NCI-H2107 treated with DMSO at 0.1 percent for 48 hours (cell line): ENCODE data around the gene AKR1C4.
"Not testable (repeated sequence)": the region's sequence is repeated elsewhere in the genome, so short reads cannot be mapped to it uniquely, and the experiment has no call there.

Experiments
- DNase-seq: peaks from one replicate; lab custom pipeline; 2025; ENCODE audit not compliant: unreplicated experiment; lab: John Stamatoyannopoulos, UW

AKR1C4 gene

GRCh38 chr10:5196702-5197113 is at the start of gene AKR1C4:
TSS of gene AKR1C4 (plus strand) at chr10:5196837. CDS start at chr10:5196868, 31 bp downstream.
- DNase-seq: no peak

DNA sequence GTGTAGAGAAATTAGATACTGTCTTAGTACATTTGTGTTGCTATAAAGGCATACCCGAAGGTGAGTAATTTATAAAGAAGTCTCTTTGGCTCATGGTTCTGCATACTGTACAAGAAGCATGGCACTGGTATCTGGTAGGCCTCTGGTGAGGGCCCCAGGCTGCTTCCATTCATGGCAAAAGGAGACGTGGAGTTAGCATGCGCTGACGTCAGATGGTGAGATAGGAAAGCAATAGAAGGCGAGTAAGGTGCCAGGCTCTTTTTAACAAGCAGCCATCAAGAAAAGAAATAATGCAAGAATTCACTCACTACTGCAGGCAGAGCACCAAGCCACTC is 49.8 kb upstream of the AKR1C4 start:
- no peak for DNase-seq

DNA sequence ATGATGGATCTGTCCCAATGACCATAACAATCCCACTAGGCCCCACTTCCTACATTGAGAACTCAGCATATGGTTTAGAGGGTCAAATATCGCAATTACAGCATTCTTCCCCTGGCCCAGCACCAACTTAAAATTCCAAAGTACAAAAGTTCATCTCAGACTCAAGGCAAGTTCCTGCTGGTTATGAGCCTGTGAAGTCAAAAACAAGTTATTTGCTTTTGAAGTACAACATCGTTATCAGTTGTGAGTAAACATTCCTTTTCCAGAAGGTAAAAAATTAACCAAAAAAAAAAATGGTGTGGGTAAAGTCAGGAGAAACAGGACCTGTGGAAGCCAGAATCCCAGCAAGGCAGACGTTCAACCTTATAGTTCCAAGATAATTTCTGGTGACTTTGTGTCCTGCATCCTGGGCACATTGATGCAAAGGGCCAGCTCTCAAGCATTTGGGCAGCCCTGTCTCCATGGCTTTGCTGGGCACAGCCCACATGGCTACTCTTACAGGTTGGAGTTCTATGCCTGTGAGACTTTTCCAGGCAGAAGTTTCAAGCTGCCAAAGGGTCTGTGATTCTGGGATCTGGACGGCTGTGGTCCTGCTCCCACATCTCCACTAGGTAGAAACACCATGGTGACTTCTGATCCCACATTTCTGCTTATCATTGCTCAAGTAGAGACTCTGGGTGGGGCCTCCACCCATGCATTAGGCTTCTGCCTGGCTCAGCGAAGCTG is 49.2 kb upstream of the AKR1C4 start:
- DNase-seq: no peak

DNA sequence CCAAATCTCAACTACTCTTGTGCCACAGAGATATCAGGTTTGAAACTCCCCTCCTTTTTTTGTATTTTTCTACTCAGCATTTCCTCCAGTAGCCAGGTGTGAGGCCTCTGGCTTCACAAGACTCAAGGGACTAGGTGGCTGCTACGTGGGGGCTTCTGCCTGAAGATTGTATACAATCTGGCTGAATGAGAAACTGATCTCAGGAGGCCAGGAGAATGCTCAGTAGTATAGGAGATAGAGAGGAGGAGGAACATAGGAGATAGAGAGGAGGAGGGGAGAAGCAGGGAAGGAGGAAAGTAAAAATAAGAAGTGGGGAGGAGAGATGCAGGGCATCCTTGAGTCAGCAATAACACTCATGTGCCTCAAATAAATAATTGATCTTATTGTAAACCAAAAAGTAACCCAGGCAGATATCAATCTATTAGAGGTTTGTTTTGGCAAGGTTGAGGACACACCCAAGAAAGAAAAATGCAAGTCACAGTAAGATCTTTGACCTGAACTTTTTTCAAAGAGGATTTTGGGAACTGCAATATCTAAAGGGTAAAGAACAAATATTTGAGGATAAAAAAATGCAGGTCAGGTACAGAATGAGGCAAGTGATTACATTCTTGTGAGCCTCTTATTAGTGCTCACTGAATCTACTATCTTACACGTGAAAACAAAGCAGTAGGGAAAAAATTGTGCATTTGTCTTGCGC is 48.5 kb upstream of the AKR1C4 start:
- no peak for DNase-seq

- no peak for DNase-seq
Measured at GRCh38 chr10:5148678-5149032, 48.0 kb upstream of the AKR1C4 start.

GRCh38 chr10:5151076-5151475 is 45.6 kb upstream of the AKR1C4 start:
- no peak for DNase-seq

GRCh38 chr10:5155951-5156350 is 40.7 kb upstream of the AKR1C4 start:
- no peak for DNase-seq

DNA sequence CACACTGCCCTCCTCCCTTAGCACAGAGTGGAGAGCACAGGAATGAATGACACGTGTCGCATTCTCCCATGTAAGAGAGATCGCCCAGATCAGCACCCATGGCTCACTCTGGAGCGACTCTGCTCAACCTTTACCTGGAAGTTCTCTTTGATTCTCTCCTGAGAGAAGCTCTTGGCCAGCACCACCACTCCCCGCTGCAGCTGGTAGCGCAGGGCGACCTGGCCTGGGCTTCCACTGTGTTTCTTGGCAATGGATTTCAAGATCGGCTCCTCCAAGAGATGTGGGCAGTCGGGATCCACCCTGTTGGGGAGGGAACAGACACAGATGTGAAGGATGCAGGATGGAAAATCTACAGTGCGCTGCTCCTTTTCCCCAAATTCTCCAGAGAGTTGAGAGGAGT is 39.1 kb upstream of the AKR1C4 start:
- no peak for DNase-seq

DNA sequence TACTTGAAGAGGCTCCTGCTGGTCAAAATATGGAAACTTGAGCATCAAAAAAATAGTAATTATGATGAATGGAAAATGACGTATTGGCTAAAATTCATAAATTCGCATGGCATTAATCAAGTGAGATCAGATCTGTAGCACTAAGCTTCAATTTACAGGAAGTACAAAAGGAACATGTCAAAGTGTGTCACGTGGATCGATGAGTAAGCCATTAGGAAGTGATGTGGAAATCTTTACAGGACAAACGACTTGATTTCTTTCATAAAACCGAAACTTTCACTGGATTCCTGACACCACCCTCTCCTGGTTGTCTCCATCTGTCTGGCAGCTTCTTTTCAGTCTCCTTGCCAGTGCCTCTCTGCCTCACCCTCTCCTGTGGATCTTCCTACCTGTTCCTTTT is 37.5 kb upstream of the AKR1C4 start:
- no peak for DNase-seq

DNA sequence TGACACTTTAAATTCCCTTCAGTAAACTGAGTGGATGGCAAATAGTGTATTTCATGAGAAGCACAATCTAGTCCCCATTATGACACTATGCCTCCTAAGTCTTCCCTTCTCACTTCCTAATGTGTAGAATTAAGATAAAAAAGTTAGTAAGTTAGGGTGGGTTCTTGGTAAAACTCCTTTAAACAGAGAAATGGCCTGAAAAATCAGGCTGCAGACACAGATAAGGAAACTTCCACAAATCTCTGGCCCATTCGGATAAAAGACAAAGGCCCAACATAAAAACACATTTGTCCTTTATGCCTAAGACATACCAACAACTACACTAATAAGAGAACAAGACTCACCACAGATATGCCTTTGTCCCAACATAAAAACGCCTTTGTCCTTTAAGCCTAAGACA is 33.1 kb upstream of the AKR1C4 start:
- DNase-seq: no peak

DNA sequence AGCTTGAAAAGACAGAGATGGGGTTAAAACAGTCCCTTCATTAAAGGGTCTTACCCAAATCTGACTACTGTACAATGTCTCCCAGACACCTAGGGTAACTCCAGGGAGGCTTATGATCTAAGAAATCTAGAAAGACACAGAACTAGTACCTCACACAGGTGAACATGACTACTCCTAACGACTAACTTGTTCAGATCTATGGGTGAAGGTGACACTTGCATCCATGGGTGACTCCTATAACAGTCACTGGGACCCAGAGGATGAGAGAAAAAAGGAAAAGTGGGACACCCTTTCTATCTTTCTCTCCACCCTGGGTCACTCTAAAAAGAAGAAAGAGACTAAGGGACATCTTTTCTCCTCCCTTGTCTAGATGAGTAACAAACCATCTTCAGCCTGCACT is 30.9 kb upstream of the AKR1C4 start:
- DNase-seq: no peak

DNA sequence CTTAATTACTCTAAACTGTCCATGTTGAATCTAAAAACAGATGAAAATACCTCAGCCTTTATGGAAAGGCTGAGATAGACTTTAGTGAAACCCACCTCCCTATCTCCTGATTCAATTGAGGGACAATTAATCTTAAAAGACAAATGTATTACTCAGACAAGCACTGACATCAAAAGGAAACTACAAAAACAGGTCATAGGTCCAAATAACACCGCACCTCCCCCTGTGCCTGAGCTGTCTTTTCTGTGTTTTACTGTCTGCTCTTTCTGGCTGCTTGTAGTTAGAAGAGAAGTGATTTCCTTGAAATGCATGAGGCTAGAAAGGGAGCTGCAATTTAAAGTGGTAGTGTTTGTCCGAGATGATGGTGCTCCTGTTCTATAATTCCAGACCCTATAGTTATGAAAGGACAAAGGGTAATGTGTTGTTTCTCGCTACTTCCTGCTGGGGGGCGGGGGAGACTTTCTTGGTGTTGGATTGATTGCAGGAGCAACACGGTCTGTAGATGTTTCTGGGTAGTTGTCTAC is 27.7 kb upstream of the AKR1C4 start:
- DNase-seq: no peak

GRCh38 chr10:5175581-5175980 is 21.1 kb upstream of the AKR1C4 start:
- not testable (repeated sequence) for DNase-seq

DNA sequence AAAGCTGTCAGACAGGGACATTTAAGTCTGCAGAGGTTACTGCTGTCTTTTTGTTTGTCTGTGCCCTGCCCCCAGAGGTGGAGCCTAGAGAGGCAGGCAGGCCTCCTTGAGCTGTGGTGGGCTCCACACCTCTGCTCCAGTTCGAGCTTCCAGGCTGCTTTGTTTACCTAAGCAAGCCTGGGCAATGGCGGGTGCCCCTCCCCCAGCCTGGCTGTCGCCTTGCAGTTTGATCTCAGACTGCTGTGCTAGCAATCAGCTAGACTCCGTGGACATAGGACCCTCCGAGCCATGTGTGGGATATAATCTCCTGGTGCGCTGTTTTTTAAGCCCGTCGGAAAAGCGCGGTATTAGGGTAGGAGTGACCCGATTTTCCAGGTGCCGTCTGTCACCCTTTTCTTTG is 16.1 kb upstream of the AKR1C4 start:
- DNase-seq: not testable (repeated sequence)

DNA sequence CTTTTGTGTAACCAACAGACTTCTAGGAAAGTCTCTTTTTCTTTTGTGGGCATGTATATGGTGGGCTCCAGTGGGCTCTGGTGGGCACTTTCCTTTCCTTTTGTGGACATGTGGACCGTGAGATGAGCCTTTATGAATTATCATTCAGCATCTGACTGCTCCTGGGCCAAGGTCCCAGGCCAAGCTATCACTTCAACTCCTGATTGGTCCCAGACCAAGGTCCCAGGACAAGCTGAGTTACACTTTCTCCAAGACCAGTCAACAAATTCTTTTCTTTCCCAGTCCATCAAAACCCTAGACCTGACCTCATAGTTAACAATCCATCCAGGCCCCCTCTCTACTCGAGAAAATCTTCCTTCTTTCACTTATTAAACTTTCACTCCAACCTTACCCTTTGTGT is 12.7 kb upstream of the AKR1C4 start:
- DNase-seq: no peak

DNA sequence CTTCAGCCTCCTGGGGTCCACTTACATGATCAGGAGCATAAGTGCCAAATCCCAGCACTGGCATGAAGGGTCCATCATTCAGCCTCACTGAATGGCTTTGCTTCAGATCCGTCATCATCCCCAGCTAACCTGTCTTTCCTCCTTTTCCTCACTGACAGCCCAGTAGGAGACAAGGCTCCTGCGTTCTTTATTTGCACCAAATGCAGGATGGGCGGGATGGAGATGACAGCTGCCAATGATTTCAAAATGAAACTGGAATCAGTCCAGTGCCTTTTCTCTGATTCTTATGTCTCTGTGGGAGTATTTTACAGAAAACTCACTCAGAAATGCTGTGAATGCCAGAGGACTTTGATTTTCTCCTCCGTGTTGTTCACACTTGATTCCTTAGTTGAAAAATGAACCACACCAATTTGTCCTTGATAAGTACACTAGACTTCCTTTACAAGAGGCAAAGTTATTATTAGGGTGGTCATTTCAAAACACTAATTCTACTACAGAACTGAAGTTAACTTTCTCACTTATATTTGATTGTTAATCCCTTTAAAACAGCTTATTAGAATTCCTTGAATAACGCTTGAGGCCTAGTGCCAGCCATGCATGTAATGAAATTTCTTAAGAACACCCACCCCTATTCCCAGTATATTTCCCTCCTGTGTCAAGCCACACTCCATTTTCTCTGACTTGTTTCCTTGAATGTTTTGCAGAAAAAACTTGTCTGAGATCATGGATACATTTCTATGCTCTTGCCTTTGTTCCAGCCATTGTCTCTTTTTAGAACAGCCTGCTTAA is 11.5 kb upstream of the AKR1C4 start, which contains the start of gene AKR1C8:
Gene AKR1C8 (minus strand): TSS at position 164 of the 789 bp plus-strand sequence. CDS start 46 bp downstream, at position 118.
- DNase-seq: no peak

DNA sequence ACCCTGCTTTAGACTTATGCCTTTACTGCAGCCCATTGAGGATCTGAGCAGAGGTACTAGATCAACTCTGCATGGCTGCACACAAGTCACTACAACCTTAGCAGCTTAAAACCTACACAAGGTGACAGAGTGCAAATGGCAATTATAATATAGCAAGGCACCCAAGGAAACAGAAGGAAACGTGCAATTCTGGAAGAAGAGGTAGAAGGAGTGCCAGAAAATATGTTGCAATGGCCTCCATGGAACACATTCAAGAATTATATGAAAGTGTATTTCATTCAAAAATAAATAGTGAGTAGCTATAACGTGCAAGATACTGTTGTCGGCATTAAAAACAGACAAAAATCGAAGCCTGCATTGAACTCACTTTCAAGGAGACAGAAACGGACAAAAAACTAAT is 8.8 kb upstream of the AKR1C4 start:
- no peak for DNase-seq

- DNase-seq: no peak
Measured at GRCh38 chr10:5188358-5188757, 8.3 kb upstream of the AKR1C4 start.

DNA sequence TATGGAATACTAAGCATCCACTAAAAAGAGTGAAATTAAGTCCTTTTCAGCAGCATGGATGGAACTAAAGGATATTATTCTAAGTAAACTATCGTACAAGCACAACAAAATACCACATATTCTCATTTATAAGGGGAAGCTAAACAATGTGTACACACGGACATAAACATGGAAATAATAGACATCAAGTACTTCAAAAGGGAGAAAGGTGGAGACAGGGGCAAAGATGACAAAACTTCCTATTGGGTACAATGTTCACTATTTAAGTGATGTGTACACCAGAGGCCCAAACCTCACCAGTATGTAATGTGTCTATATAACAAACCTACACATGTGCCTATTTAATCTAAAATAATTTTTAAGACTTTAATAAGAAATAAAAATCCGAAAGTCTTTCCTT is 2.2 kb upstream of the AKR1C4 start:
- DNase-seq: no peak

- DNase-seq: no peak
Measured at GRCh38 chr10:5195727-5196374, 786 bp upstream of the AKR1C4 start.

GRCh38 chr10:5198386-5198785 is 1.7 kb downstream of the AKR1C4 start:
- no peak for DNase-seq
